Transverse colon (tissue), 4 donors: ENCODE results near the gene ZMYND11. TPM values are rescaled to one million over a fixed set of nuclear protein-coding genes. Genes with fewer than 3 reads are reported as not detected.

Source experiments
- DNase-seq: peaks from one replicate; pipeline ENCODE4 v3.0.0-alpha.2; 2019
- H3K27ac ChIP-seq, 4 donors: fragments of 200-600 bp; sonication (generic); 2 replicates each; pipeline ENCODE4 v1.5.1; 2016 to 2018; ENCODE audit warnings: inconsistent platforms in 4 of 4
- H3K27me3 ChIP-seq: fragments of 200-600 bp; sonication (generic); 2 replicates; pipeline ENCODE4 v1.5.1; 2017; ENCODE audit warnings: inconsistent platforms
- H3K36me3 ChIP-seq, 4 donors: fragments of 200-600 bp; sonication (generic); 2 replicates each; pipeline ENCODE4 v1.5.1; 2017 to 2019; ENCODE audit warnings: inconsistent platforms in 4 of 4
- H3K4me1 ChIP-seq, 4 donors: fragments of 200-600 bp; sonication (generic); 2 replicates each; pipeline ENCODE4 v1.5.1; 2017 to 2020; ENCODE audit warnings: inconsistent platforms in 4 of 4
- H3K4me3 ChIP-seq, 4 donors: fragments of 200-600 bp; sonication (generic); 1 replicate in 1 of 4; 2 replicates in 3 of 4; pipeline versions ENCODE4 v1.5.1 to v1.6.1; 2017 to 2019; ENCODE audit warnings: inconsistent platforms in 4 of 4
- H3K9me3 ChIP-seq, 2 donors: fragments of 200-600 bp; sonication (generic); 2 replicates each; pipeline ENCODE4 v1.5.1; 2017 to 2019; ENCODE audit warnings: inconsistent platforms in 2 of 2
- EP300 ChIP-seq: sonication (generic); formaldehyde crosslinking; IDR thresholded peaks from one replicate; pipeline ENCODE4 v1.6.1; 2017; ENCODE audit warnings: antibody characterized with exemption, low read depth
- POLR2A ChIP-seq: fragments of 450-650 bp; IDR thresholded peaks from one replicate; pipeline ENCODE4 v1.6.1; 2016; ENCODE audit warnings: antibody characterized with exemption, mild to moderate bottlenecking, moderate library complexity
- POLR2AphosphoS5 ChIP-seq, 3 donors: sonication (generic); formaldehyde crosslinking; IDR thresholded peaks; one replicate each; pipeline ENCODE4 v1.6.1; 2016; ENCODE audit warnings: antibody characterized with exemption in 3 of 3
- WGBS, 2 donors: methylation state at CpG; one replicate each; pipeline ENCODE4 v1.1.5; 2018; ENCODE audit warnings: low coverage in 1 of 2; 5-methylcytosine and 5-hydroxymethylcytosine counted together
- in situ Hi-C, 4 donors: fragments of 200-750 bp; cut with MboI; loops; one replicate each; pipeline versions ENCODE4 v1.15.0 to v1.15.1; 2017; ENCODE audit warnings: low sequenced_read_pairs in 3 of 4, low pct_ligation_motif_present in 1 of 4, low pct_unique_long_range_greater_than_20kb in 1 of 4
- intact Hi-C: fragments of 100-400 bp; cut with DNase I; formaldehyde crosslinking; loops from one replicate; pipeline ENCODE4 v1.15.1; 2023; ENCODE audit warnings: low total_unique reads
- total RNA-seq, 4 donors: library from RNA; depleted of rRNA; stranded (reverse); fragments of >200 nt; gene quantifications; one replicate each; pipeline ENCODE4 v1.1.0, GENCODE V29; 2016
- TF ChIP-seq, protein P1 (sequence below), 5 experiments: fragments of 200-600 bp in 3 of 5; fragments of 450-650 bp in 2 of 5; sonication (generic) in 3 of 5; IDR thresholded peaks; 1 replicate in 2 of 5; 2 replicates in 3 of 5; pipeline ENCODE4 v1.5.1; 2016 to 2017; ENCODE audit warnings: antibody characterized with exemption in 5 of 5, inconsistent platforms in 3 of 5, mild to moderate bottlenecking in 2 of 5, moderate library complexity in 1 of 5

The ZMYND11 gene
- total RNA-seq, 4 donors from 2014 or later: 41.1 to 69.1 (median 54.2) TPM

- Histone ChIP-seq H3K9me3 (no peaks in the 10 kb centered on the region), H3K27ac (no peak overlapping the region), H3K4me1 (peaks cover 0 to 4% (median 0%) of the 10 kb centered on the region in 4 donors), H3K4me3 (no peak overlapping the region), H3K27me3 (no peaks in the 10 kb centered on the region), H3K36me3 (no peaks in the 10 kb centered on the region)
- TF ChIP-seq POLR2AphosphoS5 (IDR thresholded peaks at IDR 0.05) (no peak), POLR2A (no peak), EP300 (no peak)
- TF ChIP-seq, protein P1, sequence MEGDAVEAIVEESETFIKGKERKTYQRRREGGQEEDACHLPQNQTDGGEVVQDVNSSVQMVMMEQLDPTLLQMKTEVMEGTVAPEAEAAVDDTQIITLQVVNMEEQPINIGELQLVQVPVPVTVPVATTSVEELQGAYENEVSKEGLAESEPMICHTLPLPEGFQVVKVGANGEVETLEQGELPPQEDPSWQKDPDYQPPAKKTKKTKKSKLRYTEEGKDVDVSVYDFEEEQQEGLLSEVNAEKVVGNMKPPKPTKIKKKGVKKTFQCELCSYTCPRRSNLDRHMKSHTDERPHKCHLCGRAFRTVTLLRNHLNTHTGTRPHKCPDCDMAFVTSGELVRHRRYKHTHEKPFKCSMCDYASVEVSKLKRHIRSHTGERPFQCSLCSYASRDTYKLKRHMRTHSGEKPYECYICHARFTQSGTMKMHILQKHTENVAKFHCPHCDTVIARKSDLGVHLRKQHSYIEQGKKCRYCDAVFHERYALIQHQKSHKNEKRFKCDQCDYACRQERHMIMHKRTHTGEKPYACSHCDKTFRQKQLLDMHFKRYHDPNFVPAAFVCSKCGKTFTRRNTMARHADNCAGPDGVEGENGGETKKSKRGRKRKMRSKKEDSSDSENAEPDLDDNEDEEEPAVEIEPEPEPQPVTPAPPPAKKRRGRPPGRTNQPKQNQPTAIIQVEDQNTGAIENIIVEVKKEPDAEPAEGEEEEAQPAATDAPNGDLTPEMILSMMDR (IDR thresholded peaks at IDR 0.05): no peak
- intact Hi-C loops (no loop called here), in situ Hi-C loops (no loop called here)
- WGBS, 2 donors: 96% methylated on average over 4 of the region's 4 CpGs
- DNase-seq: no peak
Observed at GRCh38 chr10:152915-153314, 17.7 kb downstream of the ZMYND11 start.

DNA sequence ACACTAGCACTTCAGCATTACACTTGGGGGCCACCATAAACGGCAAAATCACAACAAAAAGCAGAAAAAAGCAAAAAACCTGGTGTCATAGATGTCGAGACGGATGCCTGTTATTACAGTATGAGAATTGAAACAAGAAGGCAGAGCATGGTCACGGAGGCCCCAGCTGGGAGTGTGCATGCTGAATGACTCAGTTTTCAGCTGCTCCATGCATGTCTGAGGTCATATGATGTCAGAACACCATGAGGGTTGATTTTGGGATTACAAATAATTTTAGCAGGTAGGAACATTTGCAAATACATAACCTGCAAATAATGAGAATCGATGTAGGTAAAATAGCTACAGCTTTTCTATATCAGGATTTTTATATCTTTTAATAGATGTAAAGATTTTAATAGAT lies 19.1 kb downstream of the ZMYND11 start:
- TF ChIP-seq EP300: no peak
- TF ChIP-seq, protein P1 (IDR thresholded peaks at IDR 0.05): no peak
- TF ChIP-seq POLR2AphosphoS5 (IDR thresholded peaks at IDR 0.05): no peak
- no peak for TF ChIP-seq POLR2A
- DNase-seq: no peak
- Histone ChIP-seq H3K36me3 (no peaks in the 10 kb centered on the region), H3K4me3 (no peak overlapping the region), H3K27me3 (no peaks in the 10 kb centered on the region), H3K27ac (no peak overlapping the region), H3K4me1 (peaks cover 0 to 4% (median 0%) of the 10 kb centered on the region in 4 donors), H3K9me3 (no peaks in the 10 kb centered on the region)
- WGBS, 2 donors: 83 to 91% methylated on average over 2 to 5 of the region's 5 CpGs
- in situ Hi-C loops: no loop called here
- intact Hi-C loops: no loop called here

- no peak for DNase-seq
- intact Hi-C loops (no loop called here), in situ Hi-C loops (no loop called here)
- H3K27me3 ChIP-seq: no peaks in the 10 kb centered on the region
- no peaks in the 10 kb centered on the region for H3K4me1 ChIP-seq
- H3K36me3 ChIP-seq: no peaks in the 10 kb centered on the region
- H3K4me3 ChIP-seq: no peak overlapping the region
- H3K9me3 ChIP-seq: no peaks in the 10 kb centered on the region
- TF ChIP-seq, protein P1 (IDR thresholded peaks at IDR 0.05): no peak
- TF ChIP-seq POLR2A: no peak
- no peak for TF ChIP-seq EP300
- no peak for TF ChIP-seq POLR2AphosphoS5 (IDR thresholded peaks at IDR 0.05)
- H3K27ac ChIP-seq: no peak overlapping the region
Observed at GRCh38 chr10:167383-167782, 32.1 kb downstream of the ZMYND11 start.

GRCh38 chr10:173741-174140 lies 38.5 kb downstream of the ZMYND11 start:
- TF ChIP-seq EP300 (no peak), POLR2A (no peak), POLR2AphosphoS5 (IDR thresholded peaks at IDR 0.05) (no peak)
- TF ChIP-seq, protein P1 (IDR thresholded peaks at IDR 0.05): no peak
- H3K4me3 ChIP-seq: no peak overlapping the region
- no peaks in the 10 kb centered on the region for H3K36me3 ChIP-seq
- no peaks in the 10 kb centered on the region for H3K9me3 ChIP-seq
- WGBS, 2 donors: 96% methylated on average over 4 of the region's 4 CpGs; no CpG with 5 or more reads in 1 of the 2 donors
- in situ Hi-C loops: no loop called here
- no peak for DNase-seq
- H3K27ac ChIP-seq: no peak overlapping the region
- intact Hi-C loops: no loop called here
- H3K27me3 ChIP-seq: no peaks in the 10 kb centered on the region
- peaks cover 0 to 7% (median 0%) of the 10 kb centered on the region in 4 donors for H3K4me1 ChIP-seq
